ENCODE results near the gene IL22RA2.
"Not testable (repeated sequence)": the region's sequence is repeated elsewhere in the genome, so short reads cannot be mapped to it uniquely, and the experiment has no call there.

The IL22RA2 gene

GRCh38 chr6:137121401-137121997 lies 51.9 kb downstream of the IL22RA2 start:
- no peak for DNase-seq

DNA sequence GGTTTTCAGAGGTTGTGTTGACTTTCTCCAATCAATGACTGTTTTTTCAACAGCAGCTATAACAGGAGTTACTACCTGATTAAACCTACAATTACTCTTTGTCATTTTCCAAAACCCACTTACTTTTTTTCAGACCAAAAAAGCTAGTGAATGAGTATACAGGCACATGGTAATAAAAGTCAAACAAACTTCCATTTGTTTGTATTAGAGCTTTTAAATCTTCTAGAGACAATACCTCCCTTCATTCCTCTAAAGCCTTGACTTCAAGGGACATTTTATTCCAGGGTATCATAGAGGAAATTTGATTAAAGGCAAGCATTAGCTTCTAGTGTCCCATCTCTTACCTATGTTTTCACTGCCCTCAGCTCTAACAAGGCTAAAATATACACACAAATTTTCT lies 52.7 kb downstream of the IL22RA2 start:
- no peak for DNase-seq

GRCh38 chr6:137119196-137120104 lies 54.0 kb downstream of the IL22RA2 start:
- no peak for DNase-seq

DNA sequence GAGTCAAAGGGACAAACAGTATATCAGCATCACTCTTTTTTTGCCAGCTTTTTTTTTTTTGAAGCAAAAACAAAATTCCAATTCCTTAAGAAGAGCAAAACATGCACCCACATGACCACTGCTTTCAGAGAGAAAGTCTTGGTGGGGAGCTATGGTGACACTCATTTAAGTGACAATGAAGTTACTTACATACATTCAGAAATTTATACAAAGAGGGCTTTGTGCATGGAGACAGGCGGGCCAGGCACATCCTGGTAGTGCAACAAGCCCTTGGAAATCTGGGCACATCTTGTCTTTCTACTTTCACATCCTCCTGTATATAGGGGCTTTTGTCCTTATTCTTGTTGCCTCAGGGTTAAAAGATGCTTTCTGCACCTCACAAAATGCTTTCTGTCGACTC lies 55.9 kb downstream of the IL22RA2 start:
- DNase-seq: no peak

DNA sequence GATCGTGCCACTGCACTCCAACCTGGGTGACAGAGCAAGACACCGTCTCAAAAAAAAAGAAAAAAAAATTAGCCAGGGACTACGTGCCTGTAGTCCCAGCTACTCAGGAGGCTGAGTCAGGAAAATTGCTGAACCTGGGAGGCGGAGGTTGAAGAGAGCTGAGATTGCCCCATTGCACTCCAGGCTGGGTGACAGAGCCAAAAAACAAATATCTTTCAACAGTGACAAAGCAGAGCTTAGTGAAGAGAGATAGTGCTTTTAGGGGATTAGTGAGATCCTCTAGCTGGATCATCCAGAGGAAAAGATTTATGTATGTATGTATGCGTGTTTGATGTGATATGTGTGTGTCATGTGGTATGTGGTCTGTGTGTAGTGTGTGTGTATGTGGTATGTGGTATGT lies 56.6 kb downstream of the IL22RA2 start:
- DNase-seq: no peak

DNA sequence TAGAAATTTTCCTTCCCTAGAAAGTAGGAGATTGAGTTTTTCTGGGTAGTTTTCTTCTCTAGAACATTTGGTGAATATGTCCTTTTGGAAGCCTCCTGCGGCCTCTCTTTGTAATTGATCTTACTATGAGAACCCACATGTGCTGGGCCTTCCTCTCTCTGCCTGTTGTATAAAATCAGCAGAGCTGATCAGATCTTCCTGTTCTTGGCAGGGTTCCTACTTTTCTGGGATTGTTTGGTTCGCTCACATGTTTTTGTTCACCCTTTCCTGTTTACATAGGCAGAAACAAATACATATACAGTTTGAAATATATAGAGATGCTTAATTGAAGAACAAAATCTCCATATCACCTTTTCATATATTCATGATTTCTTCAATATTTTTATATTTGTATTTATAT lies 57.8 kb downstream of the IL22RA2 start:
- DNase-seq: no peak

GRCh38 chr6:137112067-137112355 lies 61.4 kb downstream of the IL22RA2 start:
- DNase-seq: no peak

DNA sequence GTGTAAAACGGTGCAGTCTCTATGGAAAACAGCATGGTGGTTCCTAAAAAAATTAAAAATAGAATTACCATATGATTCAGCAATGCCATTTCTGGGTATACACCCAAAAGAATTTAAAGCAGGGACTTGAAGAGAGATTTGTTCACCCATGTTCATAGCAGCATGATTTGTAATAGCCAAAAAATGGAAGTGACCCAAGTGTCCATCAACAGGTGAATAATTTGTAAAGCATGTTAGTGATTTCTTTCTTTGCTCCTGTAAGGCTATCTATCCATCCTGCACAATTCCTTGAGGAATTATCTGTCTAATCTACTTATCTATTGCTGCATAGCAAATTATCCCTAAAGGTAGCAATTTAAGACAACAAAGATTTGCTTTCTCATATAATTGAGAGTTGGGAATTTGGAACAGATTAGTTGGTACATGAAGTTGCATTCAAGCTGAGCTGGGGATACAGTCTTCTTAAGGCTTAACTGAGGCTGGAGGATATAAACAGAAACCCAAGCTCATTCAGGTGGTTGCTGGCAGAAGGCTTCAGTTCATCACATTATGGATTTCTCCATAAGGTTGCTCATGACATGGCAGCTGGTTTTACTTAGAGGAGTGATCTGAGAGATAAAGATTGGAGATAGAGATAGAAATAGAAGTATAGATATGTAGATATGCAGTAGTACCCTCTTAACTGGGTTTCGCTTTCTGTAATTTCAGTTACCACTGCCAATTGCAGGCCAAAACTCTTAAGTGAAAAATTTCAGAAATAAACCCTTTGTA lies 62.0 kb downstream of the IL22RA2 start:
- no peak for DNase-seq

GRCh38 chr6:137107767-137108105 lies 65.7 kb downstream of the IL22RA2 start:
- DNase-seq: no peak

DNA sequence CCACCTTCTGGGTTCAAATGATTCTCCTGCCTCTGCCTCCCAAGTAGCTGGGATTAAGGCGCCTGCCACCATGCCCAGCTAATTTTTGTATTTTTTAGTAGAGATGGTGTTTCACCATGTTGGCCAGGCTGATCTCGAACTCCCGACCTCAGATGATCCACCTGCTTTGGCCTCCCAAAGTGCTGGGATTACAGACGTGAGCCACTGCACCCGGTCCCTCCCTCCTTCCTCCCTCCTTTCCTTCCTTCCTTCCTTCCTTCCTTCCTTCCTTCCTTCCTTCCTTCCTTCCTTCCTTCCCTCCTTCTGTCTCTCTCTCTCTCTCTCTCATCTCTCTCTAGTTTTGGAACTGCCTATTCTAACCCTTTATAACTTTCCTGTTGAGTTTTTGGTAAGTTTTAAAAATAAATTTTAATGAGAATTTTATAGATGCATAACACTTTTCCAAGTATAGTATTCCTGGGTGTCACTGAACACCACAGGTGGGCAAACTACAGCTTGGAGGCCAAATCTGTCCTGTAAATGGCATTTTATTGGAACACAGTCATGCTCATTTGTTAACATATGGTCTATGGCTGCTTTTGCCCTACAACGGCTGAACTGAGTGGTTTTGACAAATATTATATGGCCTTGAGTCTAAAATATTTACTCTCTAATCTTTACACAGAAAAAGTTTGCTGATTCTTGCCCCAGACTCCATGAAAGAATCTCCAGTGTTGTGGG lies 66.2 kb downstream of the IL22RA2 start:
- not testable (repeated sequence) for DNase-seq

- DNase-seq: no peak
These were observed 67.3 kb downstream of the IL22RA2 start for GRCh38 chr6:137106183-137106582.

DNA sequence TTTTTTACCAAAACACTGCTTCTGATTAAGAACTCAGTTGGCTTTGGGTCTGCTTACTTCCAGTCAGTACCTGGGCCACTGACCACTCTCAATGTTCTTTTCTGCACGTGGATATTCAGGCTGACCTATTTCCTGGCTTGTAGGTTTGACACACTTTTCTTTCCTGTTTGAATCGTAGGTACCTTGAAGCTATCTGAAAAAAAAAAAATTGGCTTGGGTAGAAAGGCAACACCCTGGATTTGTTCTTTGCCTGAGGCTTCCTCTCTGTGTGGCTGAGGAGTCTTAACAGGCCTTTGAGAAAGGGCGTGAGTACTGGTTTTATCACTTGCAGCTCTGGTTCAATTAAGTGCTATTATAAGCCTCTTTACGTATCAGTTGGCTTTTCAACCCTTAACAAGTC lies 68.1 kb downstream of the IL22RA2 start:
- no peak for DNase-seq

- no peak for DNase-seq
These were observed 68.5 kb downstream of the IL22RA2 start for GRCh38 chr6:137104926-137105325.

DNA sequence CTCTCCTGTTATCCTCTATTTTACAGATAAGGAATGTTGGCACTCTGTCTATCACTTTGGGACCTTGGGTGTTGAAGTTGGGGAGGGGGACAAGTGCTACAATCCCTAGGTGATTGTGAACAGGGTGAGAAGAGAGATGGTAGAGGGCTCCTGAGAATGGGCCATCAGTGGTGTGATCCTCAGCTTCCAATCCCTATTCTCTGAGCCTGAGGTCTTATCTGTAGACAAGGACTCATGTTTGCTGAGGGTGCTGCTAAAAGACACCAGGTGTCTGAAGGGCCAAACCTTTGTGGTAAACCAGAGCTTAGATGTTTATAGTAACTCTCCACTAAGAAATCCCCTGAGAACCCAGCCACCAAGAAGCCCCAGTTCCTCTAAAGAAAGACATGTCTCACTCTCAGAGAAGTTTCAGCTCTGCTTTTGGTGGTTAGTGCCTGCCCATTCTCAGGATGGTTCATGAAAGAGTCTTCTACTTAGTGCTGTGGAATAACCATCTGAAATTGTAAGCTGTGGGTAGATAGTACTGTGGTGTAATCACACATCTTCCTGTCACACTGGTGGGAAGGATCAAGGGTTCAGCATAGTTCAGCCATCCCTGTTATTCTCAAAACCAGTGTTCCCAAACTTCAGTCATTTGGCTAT lies 70.5 kb downstream of the IL22RA2 start:
- no peak for DNase-seq

DNA sequence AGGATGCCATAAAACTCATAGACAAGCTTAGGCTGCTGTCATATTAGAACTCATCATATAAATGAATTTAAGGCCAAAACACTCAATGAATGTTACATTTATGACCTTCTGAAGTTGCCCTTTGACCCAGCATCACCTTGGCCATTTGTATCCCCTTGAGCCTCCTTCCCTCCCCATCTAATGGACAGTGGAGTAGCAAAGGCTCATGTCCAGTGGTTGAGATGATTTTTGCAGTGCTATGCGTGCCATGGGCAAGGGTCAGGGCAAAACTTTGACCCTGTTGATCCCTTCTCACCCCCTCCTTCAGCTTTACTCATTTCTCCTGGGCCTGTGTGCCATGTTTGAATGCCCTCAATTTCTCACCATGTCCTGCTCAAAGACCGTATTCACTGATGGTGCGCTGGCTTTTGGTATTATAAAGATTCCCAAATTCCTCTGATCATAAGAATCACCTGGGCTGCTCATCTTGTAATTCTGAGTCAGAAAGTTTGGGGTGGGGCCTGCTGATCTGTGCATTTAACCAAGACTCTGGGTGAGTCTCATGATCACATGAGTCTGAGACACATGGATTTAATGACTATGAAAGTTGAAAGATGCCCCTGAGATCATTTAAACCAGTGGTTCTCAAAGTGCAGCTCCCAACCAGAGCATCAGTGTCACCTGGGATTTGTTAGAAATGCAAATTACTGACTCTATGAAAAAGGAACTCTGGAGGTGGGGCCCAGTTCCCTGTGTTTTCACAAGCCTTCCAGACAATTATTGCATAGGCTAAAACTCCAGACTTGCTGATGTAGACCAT lies 71.2 kb downstream of the IL22RA2 start:
- DNase-seq: no peak

DNA sequence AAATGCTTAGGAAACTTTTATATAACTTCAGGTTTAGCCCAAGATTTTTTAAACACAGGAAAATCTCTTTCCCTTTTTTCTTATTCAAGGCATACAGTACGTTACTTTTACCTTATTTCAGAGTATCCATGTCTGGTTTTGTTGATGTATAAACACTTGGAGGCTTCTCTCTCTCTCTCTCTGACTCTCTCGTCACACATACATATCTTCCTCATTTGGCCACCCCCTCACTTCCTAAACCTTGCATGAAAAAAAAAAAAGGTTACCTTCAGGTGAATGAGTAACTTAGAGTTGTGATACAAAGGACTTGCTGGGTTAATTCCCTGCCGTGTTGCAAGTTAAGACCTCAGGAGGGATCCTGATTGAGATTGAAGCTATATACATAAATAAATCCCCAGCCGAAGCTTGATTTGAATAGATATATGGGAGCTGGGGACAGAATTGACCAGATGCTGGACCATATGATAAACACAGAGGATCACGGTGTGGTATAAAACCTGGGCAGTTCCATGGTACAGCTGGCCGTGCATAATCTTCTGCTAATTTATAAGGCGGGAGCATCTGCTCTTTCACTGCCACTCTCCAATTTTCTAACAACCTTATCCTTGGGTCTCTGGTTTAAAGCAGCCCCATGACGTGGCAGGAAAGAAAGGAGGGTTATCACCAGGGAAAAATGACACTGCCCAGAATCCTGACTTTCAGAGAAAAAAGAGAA lies 73.6 kb downstream of the IL22RA2 start:
- DNase-seq: no peak

DNA sequence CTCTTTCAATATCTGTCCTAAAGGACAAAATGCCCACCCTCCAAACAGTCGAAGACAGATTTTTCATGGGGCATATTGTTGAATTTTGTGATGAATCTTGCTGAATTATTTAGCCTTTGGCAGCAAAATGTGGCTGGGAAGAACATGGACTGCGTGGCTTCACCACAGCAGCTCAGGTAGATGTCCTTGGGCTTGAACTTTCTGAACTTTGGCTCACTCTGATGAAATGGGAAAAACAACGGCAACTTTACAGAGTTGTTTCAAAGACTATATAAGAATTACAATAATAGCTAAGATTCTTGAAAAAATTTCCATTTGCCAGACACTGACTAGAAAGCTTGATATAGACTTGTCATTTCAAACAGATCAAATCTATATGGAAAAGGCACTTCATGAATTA lies 75.9 kb downstream of the IL22RA2 start:
- no peak for DNase-seq

- DNase-seq: no peak
These were observed 76.4 kb downstream of the IL22RA2 start for GRCh38 chr6:137097057-137097456.

- DNase-seq: no peak
These were observed 77.7 kb downstream of the IL22RA2 start for GRCh38 chr6:137095651-137096238.

DNA sequence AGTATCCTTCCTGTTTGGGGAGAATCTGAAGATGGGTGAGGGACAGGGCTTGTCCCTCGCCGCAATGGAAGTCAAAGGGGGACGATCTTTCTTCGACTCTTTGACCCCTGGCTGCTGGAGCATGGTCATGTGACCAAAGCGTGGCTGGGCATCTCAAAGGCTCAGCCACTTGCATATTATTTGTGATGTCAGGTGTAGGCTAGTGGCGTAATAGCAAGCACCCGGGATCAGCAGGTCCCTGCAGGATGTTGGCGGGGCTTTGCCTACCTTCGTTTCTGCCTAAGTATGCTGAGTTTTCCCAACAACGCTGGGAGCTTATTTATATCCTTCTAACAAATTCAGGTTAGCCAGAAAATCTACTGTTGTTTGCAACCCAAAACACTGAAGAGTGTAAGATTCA lies 78.4 kb downstream of the IL22RA2 start:
- DNase-seq: no peak

Measured in stimulated activated CD4-positive, alpha-beta T cell treated with anti-CD3 and anti-CD28 coated beads, Interleukin-2, amount 100 ng/mL, for 48 hours (primary cell).